Measurements from ENCODE around the gene SLCO1A2.

DNA sequence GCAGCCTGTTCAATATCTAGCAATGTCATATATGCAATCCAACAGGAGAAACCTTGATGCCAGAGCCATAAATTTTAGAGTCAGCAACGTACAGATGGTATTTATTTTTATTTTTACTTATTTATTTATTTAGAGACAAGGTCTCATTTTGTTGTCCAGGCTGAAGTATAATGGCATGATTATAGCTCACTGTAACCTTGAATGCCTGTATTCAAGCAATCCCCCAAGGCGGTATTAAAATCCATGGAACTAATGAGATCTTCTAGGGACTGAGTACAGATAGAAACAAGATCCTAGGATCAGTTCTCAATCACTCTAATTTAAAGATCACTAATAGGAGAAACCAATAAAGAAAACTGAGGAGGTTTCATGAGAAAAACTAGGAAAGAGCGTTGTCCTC lies 114.5 kb downstream of the SLCO1A2 start:
- TF ChIP-seq, protein P1, sequence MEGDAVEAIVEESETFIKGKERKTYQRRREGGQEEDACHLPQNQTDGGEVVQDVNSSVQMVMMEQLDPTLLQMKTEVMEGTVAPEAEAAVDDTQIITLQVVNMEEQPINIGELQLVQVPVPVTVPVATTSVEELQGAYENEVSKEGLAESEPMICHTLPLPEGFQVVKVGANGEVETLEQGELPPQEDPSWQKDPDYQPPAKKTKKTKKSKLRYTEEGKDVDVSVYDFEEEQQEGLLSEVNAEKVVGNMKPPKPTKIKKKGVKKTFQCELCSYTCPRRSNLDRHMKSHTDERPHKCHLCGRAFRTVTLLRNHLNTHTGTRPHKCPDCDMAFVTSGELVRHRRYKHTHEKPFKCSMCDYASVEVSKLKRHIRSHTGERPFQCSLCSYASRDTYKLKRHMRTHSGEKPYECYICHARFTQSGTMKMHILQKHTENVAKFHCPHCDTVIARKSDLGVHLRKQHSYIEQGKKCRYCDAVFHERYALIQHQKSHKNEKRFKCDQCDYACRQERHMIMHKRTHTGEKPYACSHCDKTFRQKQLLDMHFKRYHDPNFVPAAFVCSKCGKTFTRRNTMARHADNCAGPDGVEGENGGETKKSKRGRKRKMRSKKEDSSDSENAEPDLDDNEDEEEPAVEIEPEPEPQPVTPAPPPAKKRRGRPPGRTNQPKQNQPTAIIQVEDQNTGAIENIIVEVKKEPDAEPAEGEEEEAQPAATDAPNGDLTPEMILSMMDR (conservative IDR thresholded peaks at IDR 0.05 in 1 of 2, IDR thresholded peaks at IDR 0.05 in 1 of 2; ENCODE audit: extremely low read depth in 1 of 2, insufficient read depth in 1 of 2, low read depth in 1 of 2, low read length in 2 of 2), result no peak
- TF ChIP-seq EZH2 (IDR thresholded peaks at IDR 0.05; ENCODE audit: borderline replicate concordance, low read length), result no peak
